HG02642 (cell line): ENCODE data around the gene NELL2.

Experiments used
- ATAC-seq: cut with Tn5 transposase; IDR thresholded peaks from one replicate; pipeline ENCODE4 v1.9.1; 2021; ENCODE audit warnings: mild to moderate bottlenecking; ENCODE audit not compliant: unreplicated experiment, poor library complexity

The NELL2 gene

GRCh38 chr12:44640427-44641190 is 235.5 kb downstream of the NELL2 start:
- ATAC-seq, result no peak

- ATAC-seq, result no peak
Measured at GRCh38 chr12:44637875-44638274, 238.2 kb downstream of the NELL2 start.

GRCh38 chr12:44628180-44628579 is 247.9 kb downstream of the NELL2 start:
- no peak for ATAC-seq

GRCh38 chr12:44627387-44628166 is 248.5 kb downstream of the NELL2 start:
- no peak for ATAC-seq

- ATAC-seq, result no peak
Measured at GRCh38 chr12:44626883-44627282, 249.2 kb downstream of the NELL2 start.

- no peak for ATAC-seq
Measured at GRCh38 chr12:44618946-44619345, 257.2 kb downstream of the NELL2 start.

- no peak for ATAC-seq
Measured at GRCh38 chr12:44616402-44616801, 259.7 kb downstream of the NELL2 start.

- ATAC-seq, result no peak
Measured at GRCh38 chr12:44611538-44611937, 264.6 kb downstream of the NELL2 start.

- ATAC-seq, result no peak
Measured at GRCh38 chr12:44603701-44604100, 272.4 kb downstream of the NELL2 start.

- ATAC-seq, result no peak
Measured at GRCh38 chr12:44592626-44593025, 283.5 kb downstream of the NELL2 start.

- no peak for ATAC-seq
Measured at GRCh38 chr12:44589697-44590096, 286.4 kb downstream of the NELL2 start.

- ATAC-seq, result no peak
Measured at GRCh38 chr12:44588651-44589050, 287.5 kb downstream of the NELL2 start.

- ATAC-seq, result no peak
Measured at GRCh38 chr12:44584625-44585024, 291.5 kb downstream of the NELL2 start.

- no peak for ATAC-seq
Measured at GRCh38 chr12:44582521-44582920, 293.6 kb downstream of the NELL2 start.

GRCh38 chr12:44581642-44582242 is 294.4 kb downstream of the NELL2 start:
- no peak for ATAC-seq

- no peak for ATAC-seq
Measured at GRCh38 chr12:44574586-44574985, 301.5 kb downstream of the NELL2 start.

- no peak for ATAC-seq
Measured at GRCh38 chr12:44573723-44574122, 302.4 kb downstream of the NELL2 start.

GRCh38 chr12:44571006-44571550 is 305.0 kb downstream of the NELL2 start:
- ATAC-seq, result no peak

- ATAC-seq, result no peak
Measured at GRCh38 chr12:44570036-44570583, 306.0 kb downstream of the NELL2 start.

GRCh38 chr12:44565163-44565562 is 311.0 kb downstream of the NELL2 start:
- ATAC-seq, result no peak

- ATAC-seq, result no peak
Measured at GRCh38 chr12:44563486-44563885, 312.6 kb downstream of the NELL2 start.
